ENCODE measurements around the gene KIF18A.

DNA sequence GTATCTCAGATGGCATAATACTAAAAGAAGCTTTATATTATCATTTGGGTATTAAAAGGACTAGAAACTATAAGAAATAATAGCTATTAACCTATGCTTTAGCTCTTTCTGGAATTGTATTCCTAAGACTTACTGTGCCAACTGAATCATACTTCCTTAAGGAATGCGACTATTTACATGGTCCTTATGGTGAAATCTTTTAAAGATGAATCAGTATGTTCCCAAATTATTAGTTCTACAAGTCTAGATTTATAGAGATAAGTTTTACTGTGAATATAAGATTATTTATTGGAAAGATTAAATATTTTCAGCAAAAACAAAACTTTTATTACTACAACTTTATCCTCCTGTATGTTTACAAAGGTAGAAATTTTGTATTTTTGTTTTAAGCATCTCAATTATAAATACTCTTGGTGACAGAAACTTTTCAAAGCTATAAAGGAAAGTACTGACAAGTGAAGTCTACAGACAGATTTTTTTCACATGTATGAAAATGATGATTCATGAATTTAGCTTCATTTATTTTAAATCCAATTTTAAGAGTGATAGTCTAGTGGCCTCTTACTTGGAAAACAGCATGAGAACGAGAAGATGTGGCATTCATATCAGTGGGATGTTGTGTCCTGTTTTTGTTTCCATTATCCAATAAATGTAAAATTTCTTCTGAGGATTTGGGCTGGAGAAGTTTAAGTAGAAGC is 17.8 kb downstream of the KIF18A start:
- no peak for TF ChIP-seq EP300 (IDR thresholded peaks at IDR 0.05)
- TF ChIP-seq, protein P1, sequence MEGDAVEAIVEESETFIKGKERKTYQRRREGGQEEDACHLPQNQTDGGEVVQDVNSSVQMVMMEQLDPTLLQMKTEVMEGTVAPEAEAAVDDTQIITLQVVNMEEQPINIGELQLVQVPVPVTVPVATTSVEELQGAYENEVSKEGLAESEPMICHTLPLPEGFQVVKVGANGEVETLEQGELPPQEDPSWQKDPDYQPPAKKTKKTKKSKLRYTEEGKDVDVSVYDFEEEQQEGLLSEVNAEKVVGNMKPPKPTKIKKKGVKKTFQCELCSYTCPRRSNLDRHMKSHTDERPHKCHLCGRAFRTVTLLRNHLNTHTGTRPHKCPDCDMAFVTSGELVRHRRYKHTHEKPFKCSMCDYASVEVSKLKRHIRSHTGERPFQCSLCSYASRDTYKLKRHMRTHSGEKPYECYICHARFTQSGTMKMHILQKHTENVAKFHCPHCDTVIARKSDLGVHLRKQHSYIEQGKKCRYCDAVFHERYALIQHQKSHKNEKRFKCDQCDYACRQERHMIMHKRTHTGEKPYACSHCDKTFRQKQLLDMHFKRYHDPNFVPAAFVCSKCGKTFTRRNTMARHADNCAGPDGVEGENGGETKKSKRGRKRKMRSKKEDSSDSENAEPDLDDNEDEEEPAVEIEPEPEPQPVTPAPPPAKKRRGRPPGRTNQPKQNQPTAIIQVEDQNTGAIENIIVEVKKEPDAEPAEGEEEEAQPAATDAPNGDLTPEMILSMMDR (IDR thresholded peaks at IDR 0.05): no peak

Measured in sigmoid colon (tissue), 4 donors.